SK-N-SH treated with all-trans-retinoic acid at 6 μM for 48 hours (cell line): ENCODE measurements around the gene GRIP1.

ENCODE experiments used
- ATAC-seq: fragments of 200-7000 bp; cut with Tn5 transposase; 3 replicates; pipeline ENCODE4 v1.9.1; 2020; ENCODE audit warnings: mild to moderate bottlenecking, moderate library complexity
- ARNTL ChIP-seq: fragments of 450-650 bp; formaldehyde crosslinking; IDR thresholded peaks from 2 replicates; pipeline ENCODE4 v1.5.0; 2020; ENCODE audit warnings: low read depth, mild to moderate bottlenecking, moderate library complexity, borderline replicate concordance
- BACH2 ChIP-seq: fragments of 250-450 bp; sonication (Bioruptor Pico); IDR thresholded peaks from 2 replicates; pipeline ENCODE4 v1.9.0; 2021; ENCODE audit warnings: mild to moderate bottlenecking, borderline replicate concordance
- CSDC2 ChIP-seq: fragments of 250-450 bp; sonication (Bioruptor Pico); IDR thresholded peaks from 2 replicates; pipeline ENCODE4 v1.5.0; 2020; ENCODE audit warnings: mild to moderate bottlenecking, moderate library complexity
- ESRRG ChIP-seq: fragments of 250-450 bp; sonication (Bioruptor Pico); IDR thresholded peaks from 2 replicates; pipeline ENCODE4 v1.6.1; 2021; ENCODE audit warnings: mild to moderate bottlenecking
- GLIS3 ChIP-seq: fragments of 250-450 bp; sonication (Bioruptor Pico); IDR thresholded peaks from 2 replicates; pipeline ENCODE4 v1.5.0; 2020; ENCODE audit warnings: mild to moderate bottlenecking, moderate library complexity
- ISL1 ChIP-seq: fragments of 250-450 bp; sonication (Bioruptor Pico); IDR thresholded peaks from 2 replicates; pipeline ENCODE4 v2.1.2; 2022; ENCODE audit warnings: mild to moderate bottlenecking, moderate library complexity
- PPARA ChIP-seq: fragments of 250-450 bp; sonication (Bioruptor Pico); IDR thresholded peaks from 2 replicates; pipeline ENCODE4 v1.5.0; 2020; ENCODE audit warnings: mild to moderate bottlenecking, borderline replicate concordance
- RARB ChIP-seq: fragments of 250-450 bp; sonication (Bioruptor Pico); IDR thresholded peaks from 2 replicates; pipeline ENCODE4 v1.8.0; 2021; ENCODE audit warnings: mild to moderate bottlenecking, moderate library complexity
- SNAI2 ChIP-seq: fragments of 250-450 bp; sonication (Bioruptor Pico); IDR thresholded peaks from 2 replicates; pipeline ENCODE4 v1.5.0; 2020; ENCODE audit warnings: mild to moderate bottlenecking, moderate library complexity
- TCF4 ChIP-seq: fragments of 250-450 bp; sonication (Bioruptor Pico); IDR thresholded peaks from 2 replicates; pipeline ENCODE4 v1.8.0; 2021; ENCODE audit warnings: mild to moderate bottlenecking, moderate library complexity, borderline replicate concordance
- TOX ChIP-seq: fragments of 250-450 bp; sonication (Bioruptor Pico); IDR thresholded peaks from 2 replicates; pipeline ENCODE4 v1.8.0; 2021; ENCODE audit warnings: mild to moderate bottlenecking, moderate library complexity, borderline replicate concordance
- ZC3H10 ChIP-seq: fragments of 250-450 bp; sonication (Bioruptor Pico); IDR thresholded peaks from 2 replicates; pipeline ENCODE4 v1.5.1; 2021; ENCODE audit warnings: mild to moderate bottlenecking, moderate library complexity
- ZFP3 ChIP-seq: fragments of 250-450 bp; sonication (Bioruptor Pico); IDR thresholded peaks from 2 replicates; pipeline ENCODE4 v1.5.0; 2020; ENCODE audit warnings: mild to moderate bottlenecking, moderate library complexity
- ZFP30 ChIP-seq: fragments of 450-650 bp; formaldehyde crosslinking; IDR thresholded peaks from 2 replicates; pipeline ENCODE4 v1.5.0; 2022; ENCODE audit warnings: mild to moderate bottlenecking, moderate library complexity
- ZNF565 ChIP-seq: fragments of 450-650 bp; formaldehyde crosslinking; conservative IDR thresholded peaks from 2 replicates; pipeline ENCODE4 v1.5.0; 2020; ENCODE audit warnings: low read depth, mild to moderate bottlenecking, moderate library complexity
- ZNF70 ChIP-seq: fragments of 450-650 bp; formaldehyde crosslinking; IDR thresholded peaks from 2 replicates; pipeline ENCODE4 v1.5.0; 2020; ENCODE audit warnings: mild to moderate bottlenecking, moderate library complexity
- TF ChIP-seq, protein P1 (sequence below): fragments of 250-450 bp; sonication (Bioruptor Pico); IDR thresholded peaks from 2 replicates; pipeline ENCODE4 v1.5.1; 2021; ENCODE audit warnings: mild to moderate bottlenecking, moderate library complexity
- TF ChIP-seq, protein P2 (sequence below): fragments of 250-450 bp; sonication (Bioruptor Pico); IDR thresholded peaks from 2 replicates; pipeline ENCODE4 v1.8.0; 2020; ENCODE audit warnings: mild to moderate bottlenecking, moderate library complexity, borderline replicate concordance
- TF ChIP-seq, protein P3 (sequence below): fragments of 250-450 bp; sonication (Bioruptor Pico); IDR thresholded peaks from 2 replicates; pipeline ENCODE4 v1.8.0; 2021; ENCODE audit warnings: low read depth, mild to moderate bottlenecking, moderate library complexity, borderline replicate concordance
- TF ChIP-seq, protein P4 (sequence below): fragments of 250-450 bp; sonication (Bioruptor Pico); IDR thresholded peaks from 2 replicates; pipeline ENCODE4 v1.5.1; 2020; ENCODE audit warnings: low read depth, mild to moderate bottlenecking, moderate library complexity

GRIP1 gene

DNA sequence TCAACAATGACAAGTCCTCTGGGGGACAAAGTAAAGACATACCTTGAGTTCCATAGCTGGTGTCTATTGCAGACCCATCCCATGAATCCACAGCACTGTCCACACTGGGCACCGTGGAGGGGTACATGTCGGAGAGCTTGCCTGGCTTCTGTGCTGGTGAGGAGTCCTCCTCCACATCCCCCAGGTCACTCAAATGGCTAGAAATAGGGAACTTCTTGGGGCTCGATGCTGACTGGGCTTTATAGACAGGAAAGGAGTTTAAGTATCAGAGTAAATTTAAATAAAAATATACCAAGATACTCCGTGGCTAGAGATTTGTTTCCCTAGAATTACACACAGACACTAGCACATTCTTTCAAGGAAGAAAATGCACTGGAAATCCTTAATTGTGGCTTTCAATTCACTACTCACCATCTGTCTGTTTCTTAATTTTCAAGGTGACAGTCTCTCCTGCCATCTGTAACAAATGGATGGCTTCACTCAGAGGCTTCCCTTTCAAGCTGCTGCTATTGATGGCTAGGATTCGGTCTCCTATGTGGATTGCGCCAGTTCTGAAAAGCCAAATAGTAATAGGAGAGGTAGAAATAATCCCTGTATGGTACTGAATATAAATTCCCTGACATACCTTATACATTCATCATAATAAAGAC is 286.5 kb downstream of the GRIP1 start:
- ATAC-seq: no peak
- TF ChIP-seq, protein P1, sequence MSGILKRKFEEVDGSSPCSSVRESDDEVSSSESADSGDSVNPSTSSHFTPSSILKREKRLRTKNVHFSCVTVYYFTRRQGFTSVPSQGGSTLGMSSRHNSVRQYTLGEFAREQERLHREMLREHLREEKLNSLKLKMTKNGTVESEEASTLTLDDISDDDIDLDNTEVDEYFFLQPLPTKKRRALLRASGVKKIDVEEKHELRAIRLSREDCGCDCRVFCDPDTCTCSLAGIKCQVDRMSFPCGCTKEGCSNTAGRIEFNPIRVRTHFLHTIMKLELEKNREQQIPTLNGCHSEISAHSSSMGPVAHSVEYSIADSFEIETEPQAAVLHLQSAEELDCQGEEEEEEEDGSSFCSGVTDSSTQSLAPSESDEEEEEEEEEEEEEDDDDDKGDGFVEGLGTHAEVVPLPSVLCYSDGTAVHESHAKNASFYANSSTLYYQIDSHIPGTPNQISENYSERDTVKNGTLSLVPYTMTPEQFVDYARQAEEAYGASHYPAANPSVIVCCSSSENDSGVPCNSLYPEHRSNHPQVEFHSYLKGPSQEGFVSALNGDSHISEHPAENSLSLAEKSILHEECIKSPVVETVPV (CRISPR knock-in tag): no peak
- TF ChIP-seq, protein P2, sequence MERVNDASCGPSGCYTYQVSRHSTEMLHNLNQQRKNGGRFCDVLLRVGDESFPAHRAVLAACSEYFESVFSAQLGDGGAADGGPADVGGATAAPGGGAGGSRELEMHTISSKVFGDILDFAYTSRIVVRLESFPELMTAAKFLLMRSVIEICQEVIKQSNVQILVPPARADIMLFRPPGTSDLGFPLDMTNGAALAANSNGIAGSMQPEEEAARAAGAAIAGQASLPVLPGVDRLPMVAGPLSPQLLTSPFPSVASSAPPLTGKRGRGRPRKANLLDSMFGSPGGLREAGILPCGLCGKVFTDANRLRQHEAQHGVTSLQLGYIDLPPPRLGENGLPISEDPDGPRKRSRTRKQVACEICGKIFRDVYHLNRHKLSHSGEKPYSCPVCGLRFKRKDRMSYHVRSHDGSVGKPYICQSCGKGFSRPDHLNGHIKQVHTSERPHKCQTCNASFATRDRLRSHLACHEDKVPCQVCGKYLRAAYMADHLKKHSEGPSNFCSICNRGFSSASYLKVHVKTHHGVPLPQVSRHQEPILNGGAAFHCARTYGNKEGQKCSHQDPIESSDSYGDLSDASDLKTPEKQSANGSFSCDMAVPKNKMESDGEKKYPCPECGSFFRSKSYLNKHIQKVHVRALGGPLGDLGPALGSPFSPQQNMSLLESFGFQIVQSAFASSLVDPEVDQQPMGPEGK: no peak
- no peak for TF ChIP-seq CSDC2 (CRISPR knock-in tag)

DNA sequence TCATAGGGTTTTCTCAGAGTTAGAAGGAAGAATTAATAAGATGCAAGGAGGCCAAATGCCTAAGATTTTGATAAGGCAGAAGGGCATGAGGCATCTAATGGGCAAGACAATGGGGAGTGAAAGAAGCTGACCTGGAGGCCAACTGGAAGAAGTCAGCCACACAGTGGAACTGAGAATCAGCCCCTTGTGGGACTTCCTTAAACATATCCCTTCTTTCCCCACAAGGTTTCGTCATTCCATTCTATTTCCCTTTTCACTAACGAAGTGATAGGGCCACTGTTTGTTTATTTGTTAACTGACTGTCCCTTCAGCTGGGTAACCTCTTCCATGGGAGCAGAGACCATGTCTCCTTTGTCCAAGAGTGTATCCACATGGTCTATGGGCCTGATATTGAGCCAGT is 290.4 kb downstream of the GRIP1 start:
- TF ChIP-seq, protein P3, sequence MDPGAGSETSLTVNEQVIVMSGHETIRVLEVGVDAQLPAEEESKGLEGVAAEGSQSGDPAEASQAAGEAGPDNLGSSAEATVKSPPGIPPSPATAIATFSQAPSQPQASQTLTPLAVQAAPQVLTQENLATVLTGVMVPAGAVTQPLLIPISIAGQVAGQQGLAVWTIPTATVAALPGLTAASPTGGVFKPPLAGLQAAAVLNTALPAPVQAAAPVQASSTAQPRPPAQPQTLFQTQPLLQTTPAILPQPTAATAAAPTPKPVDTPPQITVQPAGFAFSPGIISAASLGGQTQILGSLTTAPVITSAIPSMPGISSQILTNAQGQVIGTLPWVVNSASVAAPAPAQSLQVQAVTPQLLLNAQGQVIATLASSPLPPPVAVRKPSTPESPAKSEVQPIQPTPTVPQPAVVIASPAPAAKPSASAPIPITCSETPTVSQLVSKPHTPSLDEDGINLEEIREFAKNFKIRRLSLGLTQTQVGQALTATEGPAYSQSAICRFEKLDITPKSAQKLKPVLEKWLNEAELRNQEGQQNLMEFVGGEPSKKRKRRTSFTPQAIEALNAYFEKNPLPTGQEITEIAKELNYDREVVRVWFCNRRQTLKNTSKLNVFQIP (CRISPR knock-in tag): no peak
- TF ChIP-seq ZC3H10 (CRISPR knock-in tag) (no peak), ESRRG (CRISPR knock-in tag) (no peak)
- TF ChIP-seq, protein P2: no peak
- no peak for ATAC-seq

DNA sequence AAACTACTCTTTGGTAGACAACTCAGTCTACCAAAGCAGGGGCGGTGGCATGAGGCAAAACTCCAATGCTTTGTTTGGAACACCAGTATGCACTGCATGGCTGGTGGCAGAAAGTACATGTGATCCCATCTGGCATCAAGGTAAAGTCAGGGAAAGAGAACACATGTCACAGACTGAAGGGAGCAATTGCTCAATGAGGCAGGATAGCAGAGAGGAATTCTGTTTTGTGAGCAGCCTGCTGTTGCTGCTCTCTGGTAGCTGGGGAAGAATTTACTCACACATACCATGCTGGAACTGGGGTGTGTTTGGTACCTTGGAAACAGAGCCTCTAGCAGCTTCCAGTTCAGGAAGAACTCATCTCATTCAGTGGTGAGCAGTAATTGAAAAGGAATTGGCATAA is 291.8 kb downstream of the GRIP1 start:
- TF ChIP-seq ZFP30 (no peak), ZNF565 (CRISPR knock-in tag) (no peak)
- no peak for ATAC-seq

DNA sequence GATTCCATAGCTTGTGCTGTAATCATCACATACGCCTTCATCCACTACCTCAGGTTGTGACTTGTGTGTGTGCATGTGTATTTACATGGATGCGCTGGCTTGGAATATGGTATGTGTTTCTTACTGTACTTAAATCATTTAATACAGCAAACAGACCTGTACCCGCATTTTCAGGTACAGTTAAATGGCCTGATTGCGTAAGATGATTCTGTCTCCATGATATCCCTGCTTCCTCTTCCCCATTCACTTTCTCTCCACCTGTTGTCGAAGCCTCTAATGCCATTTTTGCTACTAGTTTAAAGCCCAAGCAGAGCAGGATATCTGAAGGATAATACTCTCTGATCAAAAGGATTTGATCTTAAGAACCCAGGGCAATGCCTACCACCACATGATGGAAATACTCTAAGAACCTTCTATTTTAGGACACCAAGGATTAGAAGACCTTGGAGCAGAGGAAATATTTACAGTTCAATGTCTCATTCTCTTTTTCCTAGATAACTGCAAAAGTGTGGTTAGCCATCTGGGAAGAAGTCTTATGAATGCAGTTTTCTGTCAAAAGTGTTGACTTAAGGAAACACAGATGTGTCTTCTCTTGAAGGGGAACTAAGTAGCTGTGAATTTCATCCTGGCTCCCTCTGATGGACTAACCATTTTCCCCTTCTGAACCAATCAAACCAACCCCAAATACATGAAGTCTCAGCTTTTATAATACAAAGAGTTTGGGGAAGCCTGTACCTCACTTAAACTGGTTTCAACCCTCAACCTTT is 297.9 kb downstream of the GRIP1 start:
- TF ChIP-seq ESRRG (CRISPR knock-in tag) (no peak), RARB (no peak), ARNTL (no peak)
- TF ChIP-seq, protein P3 (CRISPR knock-in tag): no peak
- TF ChIP-seq, protein P1 (CRISPR knock-in tag): no peak
- ATAC-seq: no peak

DNA sequence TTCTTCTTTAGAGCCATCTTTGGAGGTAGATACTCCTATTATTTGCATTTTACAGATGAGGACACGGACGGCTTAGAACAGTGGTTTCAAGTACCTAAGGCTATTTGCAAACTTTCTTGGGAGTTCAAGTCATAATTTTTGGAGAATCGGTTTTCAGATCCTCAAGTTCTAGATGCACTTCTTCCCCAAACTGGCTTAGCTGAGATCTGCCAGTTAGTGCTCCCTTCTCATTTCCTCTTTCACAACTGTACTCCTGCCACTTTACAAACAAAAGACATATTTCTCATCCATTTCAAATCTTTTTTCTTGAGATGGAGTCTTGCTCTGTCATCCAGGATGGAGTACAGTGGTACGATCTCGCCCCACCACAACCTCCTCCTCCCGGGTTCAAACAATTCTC is 299.3 kb downstream of the GRIP1 start:
- ATAC-seq: no peak
- no peak for TF ChIP-seq ZNF70
- no peak for TF ChIP-seq ZNF565 (CRISPR knock-in tag)
- TF ChIP-seq PPARA (CRISPR knock-in tag): no peak
- TF ChIP-seq TCF4 (CRISPR knock-in tag): no peak
- no peak for TF ChIP-seq ZFP3 (CRISPR knock-in tag)
- TF ChIP-seq ZFP30: no peak
- TF ChIP-seq, protein P4, sequence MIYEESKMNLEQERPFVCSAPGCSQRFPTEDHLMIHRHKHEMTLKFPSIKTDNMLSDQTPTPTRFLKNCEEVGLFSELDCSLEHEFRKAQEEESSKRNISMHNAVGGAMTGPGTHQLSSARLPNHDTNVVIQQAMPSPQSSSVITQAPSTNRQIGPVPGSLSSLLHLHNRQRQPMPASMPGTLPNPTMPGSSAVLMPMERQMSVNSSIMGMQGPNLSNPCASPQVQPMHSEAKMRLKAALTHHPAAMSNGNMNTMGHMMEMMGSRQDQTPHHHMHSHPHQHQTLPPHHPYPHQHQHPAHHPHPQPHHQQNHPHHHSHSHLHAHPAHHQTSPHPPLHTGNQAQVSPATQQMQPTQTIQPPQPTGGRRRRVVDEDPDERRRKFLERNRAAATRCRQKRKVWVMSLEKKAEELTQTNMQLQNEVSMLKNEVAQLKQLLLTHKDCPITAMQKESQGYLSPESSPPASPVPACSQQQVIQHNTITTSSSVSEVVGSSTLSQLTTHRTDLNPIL (CRISPR knock-in tag): no peak
- TF ChIP-seq BACH2 (CRISPR knock-in tag): no peak
- no peak for TF ChIP-seq CSDC2 (CRISPR knock-in tag)
- no peak for TF ChIP-seq ISL1 (CRISPR knock-in tag)
- TF ChIP-seq RARB: no peak
- no peak for TF ChIP-seq ZC3H10 (CRISPR knock-in tag)
- TF ChIP-seq GLIS3: no peak
- TF ChIP-seq SNAI2: no peak
- no peak for TF ChIP-seq ESRRG (CRISPR knock-in tag)
- no peak for TF ChIP-seq TOX (CRISPR knock-in tag)
- TF ChIP-seq ARNTL: no peak
